Activated CD4-positive, CD25-positive, alpha-beta regulatory T cell treated with anti-CD3 and anti-CD28 coated beads, Interleukin-2, amount 50 U/mL, for 72 hours (primary cell): ENCODE data around the gene KLHDC10.
A peak's percentile ranks its signal among the peaks of the same experiment; 100 is the strongest.
"Not testable (repeated sequence)": the region's sequence is repeated elsewhere in the genome, so short reads cannot be mapped to it uniquely, and the experiment has no call there.

Experiments used
- DNase-seq: peaks from one replicate; pipeline ENCODE4 v3.0.0; 2021

Gene KLHDC10, protein sequence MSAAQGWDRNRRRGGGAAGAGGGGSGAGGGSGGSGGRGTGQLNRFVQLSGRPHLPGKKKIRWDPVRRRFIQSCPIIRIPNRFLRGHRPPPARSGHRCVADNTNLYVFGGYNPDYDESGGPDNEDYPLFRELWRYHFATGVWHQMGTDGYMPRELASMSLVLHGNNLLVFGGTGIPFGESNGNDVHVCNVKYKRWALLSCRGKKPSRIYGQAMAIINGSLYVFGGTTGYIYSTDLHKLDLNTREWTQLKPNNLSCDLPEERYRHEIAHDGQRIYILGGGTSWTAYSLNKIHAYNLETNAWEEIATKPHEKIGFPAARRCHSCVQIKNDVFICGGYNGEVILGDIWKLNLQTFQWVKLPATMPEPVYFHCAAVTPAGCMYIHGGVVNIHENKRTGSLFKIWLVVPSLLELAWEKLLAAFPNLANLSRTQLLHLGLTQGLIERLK

DNA sequence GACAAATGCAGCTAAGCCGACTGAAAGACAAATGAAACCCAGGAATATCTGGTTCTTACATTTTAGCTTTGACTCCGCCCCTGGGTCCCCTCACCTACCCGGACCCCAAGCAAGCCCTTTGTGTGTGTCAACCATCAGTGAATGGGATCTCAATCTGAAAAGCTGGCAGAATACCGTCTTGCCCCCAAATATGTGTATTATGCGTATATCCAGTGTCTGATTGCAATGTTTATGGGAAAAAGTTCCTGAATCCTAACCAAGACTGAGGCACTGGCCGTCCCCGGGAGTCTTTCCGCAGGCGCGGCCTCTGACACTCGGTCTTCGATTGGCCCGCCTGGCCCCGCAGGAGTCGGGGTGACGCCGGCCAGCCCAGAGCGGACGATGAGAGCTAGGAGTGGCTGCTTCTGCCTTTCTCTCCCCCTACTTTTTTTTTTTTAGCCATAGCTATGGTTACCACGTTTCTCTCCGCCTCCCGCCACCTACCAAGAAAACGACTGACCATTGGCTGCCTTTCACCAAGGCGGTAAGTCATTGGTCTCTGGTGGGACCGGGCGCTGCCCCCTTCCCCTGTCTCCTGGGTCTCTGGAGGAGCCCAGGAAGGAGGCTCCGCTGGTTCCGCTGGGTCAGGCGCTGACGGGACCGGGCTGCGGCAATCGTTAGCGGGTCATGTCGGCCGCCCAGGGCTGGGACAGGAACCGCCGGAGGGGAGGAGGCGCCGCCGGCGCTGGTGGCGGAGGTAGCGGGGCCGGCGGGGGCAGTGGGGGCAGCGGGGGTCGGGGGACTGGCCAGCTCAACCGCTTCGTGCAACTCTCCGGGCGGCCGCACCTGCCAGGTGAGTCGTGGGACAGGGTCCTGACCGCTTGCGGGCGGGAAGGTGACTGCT lies at the start of gene KLHDC10:
Gene KLHDC10, plus strand, starts transcription at position 557 of the 883 bp plus-strand sequence. Its CDS starts 110 bp downstream, at position 667.
- peak; percentile 89 for DNase-seq

DNA sequence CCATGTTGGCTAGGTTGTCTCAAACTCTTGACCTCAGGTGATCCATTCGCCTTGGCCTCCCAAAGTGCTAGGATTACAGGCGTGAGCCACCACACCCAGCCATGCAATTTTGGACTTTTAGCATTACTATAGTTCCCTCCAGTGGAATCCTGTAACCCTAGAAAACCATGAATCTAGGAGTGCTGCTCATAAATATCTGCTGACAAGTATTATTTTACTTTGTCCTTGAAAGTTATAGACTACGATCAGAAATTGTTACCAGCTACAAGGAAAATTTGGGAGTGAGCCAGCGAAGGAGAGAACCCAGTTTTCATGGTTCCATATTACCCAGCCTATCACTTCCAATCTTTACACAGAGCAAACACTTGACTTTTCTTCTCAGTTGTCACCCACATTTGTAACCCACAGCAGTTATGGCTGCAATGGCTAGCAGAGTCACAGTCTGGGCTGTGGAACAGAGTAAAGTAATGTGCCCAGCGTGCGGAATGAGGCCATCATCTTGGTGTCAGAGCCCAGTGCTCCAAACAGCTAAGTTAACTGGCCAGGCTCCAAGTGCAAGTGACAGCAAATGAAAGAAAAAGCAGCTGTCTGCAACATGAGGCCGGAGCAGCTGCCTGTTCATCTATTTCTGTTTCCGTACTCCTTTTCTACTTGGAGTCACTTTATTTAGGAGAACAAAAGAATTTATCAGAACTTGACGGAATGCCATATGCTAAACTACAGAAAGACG lies 49.1 kb upstream of the KLHDC10 start:
- DNase-seq: no peak

DNA sequence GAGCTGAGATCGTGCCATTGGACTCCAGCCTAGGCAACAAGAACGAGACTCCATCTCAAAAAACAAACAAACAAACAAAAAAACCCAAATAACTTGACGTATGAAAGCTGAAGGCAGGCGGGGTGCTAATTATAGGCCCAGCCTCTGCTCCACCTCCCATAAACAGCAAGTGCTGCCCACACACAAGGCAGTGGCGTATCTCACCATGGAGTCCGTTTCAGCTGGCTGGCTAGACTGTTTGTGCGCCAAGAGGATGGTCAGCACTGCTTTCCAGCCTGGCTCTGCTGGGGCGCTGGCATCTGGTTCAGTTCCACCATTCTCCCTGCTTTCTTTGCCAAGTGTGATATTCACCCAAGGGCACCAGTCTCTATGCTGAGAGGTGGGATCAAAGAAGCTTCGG lies 48.2 kb upstream of the KLHDC10 start:
- DNase-seq: no peak

DNA sequence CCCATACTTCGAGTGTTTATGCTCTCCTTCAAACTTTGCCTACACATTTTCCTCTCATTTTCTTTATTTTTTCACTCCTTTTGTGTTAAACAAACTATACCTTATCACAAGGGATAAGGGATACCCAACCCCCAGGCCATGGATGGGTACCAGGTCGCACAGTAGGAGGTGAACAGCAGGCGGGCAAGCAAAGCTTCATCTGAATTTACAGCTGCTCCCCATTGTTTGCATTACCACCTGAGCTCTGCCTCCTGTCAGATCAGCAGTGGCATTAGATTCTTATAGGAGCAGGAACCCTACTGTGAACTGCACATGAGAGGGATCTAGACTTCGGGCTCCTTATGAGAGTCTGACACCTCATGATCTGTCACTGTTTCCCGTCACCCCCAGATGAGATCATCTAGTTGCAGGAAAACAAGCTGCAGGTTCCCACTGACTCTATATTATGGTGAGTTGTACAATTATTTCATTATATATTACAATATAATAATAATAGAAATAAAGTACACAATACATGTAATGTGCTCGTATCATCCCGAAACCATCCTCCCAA lies 47.6 kb upstream of the KLHDC10 start:
- no peak for DNase-seq

DNA sequence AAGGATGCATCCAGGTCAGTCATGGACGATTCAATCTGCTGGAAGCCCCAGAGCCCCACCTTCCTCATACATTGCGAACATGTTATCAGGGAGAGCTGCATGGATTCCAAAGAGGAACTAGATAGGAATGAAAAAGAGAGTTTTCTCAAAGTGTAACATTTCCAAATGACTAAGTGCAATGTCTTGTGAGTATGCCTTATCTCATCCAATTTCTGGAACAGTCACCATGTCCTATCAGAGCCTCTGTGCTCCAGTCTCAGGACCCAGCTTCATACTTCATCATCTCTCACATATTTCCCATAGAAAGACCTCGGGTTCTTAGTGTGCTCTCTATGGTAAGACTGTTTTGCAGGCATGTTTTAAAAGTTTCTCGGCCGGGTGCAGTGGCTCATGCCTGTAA lies 45.9 kb upstream of the KLHDC10 start:
- DNase-seq: no peak

DNA sequence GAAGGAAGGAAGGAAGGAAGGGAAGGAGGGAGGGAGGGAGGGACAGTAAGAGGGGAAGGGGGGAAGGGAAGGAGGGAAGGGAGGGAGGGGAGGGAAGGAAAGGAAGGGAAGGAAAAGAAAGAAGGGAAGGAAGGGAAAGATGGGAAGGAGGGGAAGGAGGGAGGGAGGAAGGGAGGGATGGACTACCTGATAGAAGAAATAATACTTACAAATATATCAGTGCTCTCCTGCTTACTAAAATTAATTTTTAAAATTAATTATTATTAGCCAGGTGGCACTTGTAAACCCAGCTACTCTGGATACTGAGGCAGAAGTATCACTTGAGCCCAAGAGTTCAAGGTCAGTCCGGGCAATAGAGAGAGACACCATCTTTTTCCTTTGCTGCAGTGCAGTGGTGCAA lies 37.6 kb upstream of the KLHDC10 start:
- no peak for DNase-seq

DNA sequence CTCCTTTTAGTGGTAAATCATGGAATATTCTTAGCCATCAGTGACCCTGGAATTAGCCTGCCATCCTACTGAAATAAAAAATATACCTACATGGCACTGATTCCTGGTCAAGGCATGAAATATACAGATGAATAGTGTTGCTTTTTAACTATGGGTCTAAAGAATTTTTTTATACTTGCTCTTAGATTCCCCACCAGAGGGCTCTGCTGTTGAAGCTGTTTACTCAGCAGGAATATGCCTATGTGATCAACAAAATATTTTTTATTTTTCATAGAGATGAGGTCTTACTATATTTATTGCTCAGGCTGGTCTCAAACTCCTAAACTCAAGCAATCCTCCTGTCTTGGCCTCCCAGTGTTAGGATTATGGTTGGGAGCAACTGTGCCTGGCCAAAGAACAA lies 32.6 kb upstream of the KLHDC10 start:
- DNase-seq: no peak

DNA sequence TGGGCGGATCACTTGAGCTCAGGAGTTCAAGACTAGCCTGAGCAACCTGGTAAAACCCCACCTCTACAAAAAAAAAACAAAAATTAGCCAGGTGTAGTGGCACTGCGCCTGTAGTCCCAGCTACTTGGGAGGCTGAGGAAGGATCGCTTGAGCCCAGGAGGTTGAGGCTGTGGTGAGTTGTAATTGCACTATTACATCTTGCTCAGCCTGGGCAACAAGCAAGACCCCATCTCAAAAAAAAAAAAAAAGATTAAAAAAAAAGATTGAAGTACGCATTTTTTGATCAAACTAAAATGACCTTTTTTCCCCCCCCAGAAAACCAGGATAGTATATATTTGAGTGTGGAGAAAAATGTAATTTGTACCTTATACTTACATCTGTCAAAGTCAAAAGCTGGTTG lies 29.8 kb upstream of the KLHDC10 start:
- no peak for DNase-seq

DNA sequence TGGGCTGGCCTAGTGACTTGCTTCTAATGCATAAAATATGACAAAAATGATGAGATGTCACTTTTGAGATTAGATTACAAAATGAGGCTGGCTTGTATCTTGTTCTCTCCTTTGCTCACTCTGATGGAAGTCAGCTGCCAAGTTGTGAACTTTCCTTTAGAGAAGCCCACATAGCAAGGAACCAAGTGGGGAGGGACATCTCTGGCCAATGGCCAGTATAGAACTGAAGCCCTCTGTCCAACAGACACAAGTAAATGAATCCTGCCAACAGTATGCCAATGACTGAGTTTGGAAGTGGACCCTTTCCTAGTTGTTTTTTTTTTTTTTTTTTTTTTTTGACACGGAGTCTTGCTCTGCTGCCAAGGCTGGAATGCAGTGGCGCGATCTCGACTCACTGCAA lies 22.5 kb upstream of the KLHDC10 start:
- no peak for DNase-seq

DNA sequence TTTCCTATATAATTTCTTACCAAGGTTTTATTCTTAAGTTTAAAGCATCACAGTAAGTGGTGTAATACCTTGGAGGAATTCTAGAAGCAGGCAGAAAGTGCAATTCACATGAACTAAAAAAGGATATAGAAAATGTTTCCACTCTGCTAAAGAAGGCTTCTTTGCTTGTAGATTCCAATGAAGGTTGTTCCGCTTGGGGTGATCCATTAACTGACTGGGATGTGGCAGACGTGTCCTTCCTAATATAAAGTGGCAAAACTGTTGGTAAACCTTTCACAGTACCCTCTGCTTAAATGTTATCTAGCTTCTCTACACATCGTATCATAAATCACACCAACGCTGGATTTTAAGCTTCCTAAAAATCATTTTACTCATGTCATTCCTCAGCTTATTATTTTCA lies 21.4 kb upstream of the KLHDC10 start:
- DNase-seq: no peak

DNA sequence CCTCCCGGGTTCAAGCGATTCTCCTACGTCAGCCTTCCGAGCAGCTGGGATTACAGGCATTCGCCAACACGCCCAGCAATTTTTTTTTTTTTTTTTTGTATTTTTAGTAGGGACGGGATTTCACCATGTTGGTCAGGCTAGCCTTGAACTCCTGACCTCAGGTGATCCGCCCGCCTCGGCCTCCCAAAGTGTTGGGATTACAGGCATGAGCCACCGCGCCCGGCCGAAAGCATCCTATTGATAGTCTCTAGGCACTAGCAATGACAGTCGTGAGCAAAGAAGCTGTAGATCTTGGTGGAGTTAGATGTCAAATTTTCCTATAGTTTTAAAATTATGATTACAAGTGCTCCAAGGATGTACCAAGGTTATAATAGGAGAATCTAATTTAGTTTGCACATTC lies 18.1 kb upstream of the KLHDC10 start:
- DNase-seq: not testable (repeated sequence)

DNA sequence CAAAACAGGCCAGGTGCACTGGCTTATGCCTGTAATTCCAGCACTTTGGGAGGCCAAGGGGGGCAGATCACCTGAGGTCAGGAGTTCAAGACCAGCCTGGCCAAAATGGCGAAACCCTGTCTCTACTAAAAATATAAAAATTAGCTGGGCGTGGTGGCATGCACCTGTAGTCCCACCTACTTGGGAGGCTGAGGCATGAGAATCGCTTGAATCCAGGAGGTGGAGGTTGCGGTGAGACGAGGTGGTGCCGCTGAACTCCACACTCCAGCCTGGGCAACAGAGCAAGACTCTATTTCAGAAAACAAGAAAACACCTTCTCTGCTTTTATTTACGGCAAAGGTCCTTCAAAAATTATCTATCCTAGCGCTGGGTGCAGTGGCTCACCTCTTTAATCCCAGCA lies 15.1 kb upstream of the KLHDC10 start:
- DNase-seq: not testable (repeated sequence)

DNA sequence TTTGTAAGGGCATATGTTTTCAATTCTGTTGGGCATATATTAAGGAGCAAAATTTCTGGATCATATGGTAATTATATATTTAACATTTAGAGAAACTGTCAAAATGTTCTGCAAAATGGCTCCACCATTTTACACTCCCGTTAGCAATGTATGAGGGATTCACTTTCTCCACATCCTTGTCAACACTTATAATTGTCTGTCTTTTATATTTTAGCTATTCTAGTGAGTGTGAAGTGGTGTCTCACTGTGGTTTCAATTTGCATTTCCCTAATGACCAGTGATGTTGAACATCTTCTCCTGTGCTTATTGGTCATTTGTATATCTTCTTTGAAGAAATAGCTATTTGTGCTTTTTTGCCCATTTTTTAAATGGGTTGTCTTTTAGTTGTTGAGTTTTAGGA lies 8.1 kb upstream of the KLHDC10 start:
- no peak for DNase-seq

DNA sequence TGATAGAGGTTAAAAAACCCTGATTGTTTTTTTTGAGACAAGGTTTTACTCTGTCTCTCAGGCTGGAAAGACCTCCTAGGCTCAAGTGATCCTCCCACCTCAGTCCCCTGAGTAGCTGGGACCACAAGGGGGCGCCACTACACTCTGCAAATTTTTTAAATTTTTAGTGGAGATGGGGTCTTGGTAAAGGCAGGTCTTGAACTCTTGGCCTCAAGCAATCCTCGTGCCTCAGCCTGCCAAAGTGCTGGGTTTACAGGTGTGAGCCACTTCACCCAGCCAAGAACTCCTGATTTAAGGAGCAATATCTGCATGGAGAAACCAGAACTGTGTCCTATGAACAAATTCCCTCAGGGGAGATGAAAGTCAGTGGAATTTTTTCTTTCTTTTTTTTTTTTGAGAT lies 7.3 kb upstream of the KLHDC10 start:
- DNase-seq: peak; percentile 78

DNA sequence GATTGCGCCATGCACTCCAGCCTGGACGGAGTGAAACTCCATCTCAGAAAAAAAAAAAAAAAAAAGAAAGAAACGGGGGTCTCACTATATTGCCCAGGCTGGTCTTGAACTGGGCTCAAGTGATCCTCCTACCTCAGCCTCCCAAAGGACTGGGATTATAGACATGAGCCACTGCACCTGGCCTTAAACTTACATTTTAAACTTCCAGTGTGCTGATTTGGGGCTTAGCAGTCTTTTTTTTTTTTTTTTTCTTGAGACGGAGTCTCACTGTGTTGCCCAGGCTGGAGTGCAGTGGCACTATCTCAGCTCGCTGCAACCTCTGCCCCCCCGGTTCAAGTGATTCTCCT lies 5.8 kb upstream of the KLHDC10 start:
- not testable (repeated sequence) for DNase-seq

DNA sequence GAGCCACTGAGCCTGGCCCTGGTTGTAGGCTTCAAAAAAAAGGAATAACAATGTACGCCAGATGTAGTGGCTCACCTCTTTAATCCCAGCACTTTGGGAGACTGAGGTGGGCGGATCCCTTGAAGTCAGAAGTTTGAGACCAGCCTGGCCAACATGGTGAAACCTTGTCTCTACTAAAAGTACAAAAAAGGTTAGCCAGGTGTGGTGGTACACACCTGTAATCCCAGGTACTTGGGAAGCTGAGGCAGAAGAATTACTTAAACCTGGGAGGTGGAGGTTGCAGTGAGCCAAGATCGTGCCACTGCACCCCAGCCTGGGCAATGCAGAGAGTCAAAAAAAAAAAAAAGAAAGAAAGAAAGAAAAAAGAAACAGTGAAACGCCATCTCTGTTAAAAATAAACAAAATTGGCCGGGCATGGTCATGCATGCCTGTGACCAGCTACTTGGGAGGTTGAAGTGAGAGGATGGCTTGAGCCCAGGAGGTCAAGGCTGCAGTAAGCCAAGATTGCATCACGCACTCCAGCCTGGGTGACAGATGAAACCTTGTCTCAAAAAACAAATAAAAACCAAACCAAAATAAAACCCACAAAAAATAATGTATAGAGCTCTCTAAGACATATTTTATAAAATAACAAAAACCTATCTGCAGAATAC lies 4.7 kb upstream of the KLHDC10 start:
- DNase-seq: no peak

DNA sequence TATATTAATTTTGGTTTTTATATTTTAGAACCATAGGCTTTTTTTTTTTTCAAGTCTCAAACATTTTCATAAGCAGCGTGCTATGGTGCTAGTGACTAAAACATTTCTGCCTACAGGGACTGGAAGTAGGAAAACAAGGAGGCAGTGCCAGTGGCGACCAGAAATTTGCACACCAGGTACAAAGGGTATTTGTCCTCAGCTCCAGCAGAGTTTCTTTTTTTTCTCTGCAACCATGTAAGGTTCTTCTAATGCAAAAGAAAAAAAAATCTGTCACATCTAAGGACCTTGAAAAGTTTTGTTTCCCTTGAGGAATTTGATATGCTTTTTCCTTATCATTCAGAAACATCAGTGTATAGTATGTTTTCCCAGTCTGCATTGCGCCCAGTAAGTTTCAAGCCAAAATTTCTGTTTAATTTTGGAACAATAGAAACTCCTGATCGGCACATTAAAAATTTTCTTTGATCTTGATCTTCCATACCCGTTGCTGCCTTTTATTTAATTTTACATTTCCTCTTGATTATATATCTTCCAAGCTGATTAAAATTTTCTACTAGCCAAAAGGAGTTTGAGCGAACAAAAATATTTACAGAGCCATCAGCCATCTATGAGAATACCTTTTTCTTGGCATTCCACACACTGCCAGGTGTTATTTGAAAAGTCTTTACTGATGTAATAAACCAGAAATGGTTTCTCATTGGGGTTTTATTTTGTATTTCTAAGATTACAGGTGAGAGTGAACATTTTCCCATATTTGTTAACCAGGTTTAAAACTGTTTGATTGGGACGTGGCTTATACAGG lies 956 bp upstream of the KLHDC10 start:
- no peak for DNase-seq

DNA sequence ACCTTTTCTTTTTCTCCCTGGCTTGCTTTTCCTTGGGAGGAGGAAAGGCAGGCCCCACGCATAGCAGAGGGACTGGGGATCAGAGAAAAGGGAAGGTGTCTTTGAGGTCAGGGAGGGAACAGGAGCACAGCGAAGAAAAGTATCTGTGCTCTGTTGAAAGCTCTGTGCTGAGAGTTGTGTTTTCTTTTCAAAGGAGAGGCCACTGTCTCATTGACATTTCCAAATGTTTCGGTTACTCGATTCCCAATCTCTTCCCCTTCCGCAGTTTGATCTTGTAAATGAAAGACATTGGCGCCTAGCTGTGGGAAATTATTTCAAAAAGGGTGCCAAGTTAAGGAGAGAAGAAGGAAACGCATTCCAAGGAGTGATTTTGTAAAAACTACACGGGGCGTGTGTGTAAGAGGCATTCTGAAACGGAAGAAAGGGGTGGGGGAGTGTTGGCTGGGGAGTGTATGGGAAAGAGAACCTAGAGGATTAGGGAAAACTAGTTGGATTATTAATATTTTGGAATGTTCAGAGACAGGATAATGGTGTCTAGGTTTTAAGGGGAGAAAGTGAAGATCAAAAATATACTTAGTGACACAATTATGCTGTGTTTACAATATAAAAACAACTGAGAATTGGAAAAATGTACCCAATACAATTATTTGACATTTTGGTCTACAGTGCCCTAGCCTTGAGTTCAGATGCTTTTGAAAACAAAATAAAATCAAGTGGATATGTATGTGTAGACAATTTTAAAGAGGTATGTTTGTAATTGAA lies 708 bp downstream of the KLHDC10 start:
- no peak for DNase-seq

DNA sequence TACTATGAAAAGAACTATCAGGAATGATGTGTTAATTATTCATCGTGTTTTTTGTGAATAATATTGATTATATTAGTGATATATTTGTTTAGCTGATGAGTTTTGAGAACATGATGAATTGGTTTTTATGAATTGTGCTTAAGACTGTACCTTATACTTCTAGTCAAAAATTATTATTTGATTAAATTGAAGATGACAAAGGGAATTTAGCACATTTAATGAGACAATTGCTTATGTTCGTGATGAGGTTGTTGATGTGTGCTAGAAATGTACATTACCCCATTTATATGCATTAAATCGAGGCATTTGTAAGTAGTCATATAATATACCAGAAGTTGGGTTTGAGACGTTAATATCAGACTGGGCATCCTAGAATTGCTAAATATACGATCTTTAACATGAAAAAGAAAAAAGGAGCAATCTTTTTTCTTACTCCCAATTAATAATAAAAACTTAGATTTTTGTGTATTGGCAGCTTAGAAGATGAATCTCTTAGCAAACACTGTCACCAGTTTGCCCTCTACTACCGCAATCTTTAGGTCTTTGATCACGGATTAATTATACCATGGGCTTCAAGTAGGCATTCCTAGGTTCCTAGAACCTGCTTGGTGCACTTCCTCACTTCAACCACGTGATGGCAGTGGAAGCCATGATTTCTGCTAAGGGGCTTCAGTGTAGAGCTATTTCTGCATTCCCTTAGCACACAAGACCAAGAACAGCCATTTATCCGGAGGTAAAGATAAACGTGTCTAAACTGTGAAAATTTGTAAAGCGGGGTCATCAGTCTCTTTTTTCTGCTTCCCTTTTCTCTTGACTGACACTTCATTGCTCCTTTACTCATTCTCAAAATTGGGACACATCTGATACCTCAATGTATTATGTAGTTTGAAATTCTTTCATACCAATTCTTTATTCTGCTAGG lies 1.6 kb downstream of the KLHDC10 start:
- no peak for DNase-seq
